HCT116 (cell line): Measurements from ENCODE around the gene SYNE1.

Source experiments
- ATF3 ChIP-seq: IDR thresholded peaks from 2 replicates; pipeline ENCODE4 v1.6.1; 2012
- CBX3 ChIP-seq: IDR thresholded peaks from 2 replicates; pipeline ENCODE4 v1.6.1; 2012; ENCODE audit warnings: low read depth
- CEBPB ChIP-seq: IDR thresholded peaks from 2 replicates; pipeline ENCODE4 v1.6.1; 2012; ENCODE audit warnings: low read depth
- CTCF ChIP-seq, 3 experiments: fragments of 200-600 bp in 1 of 3; sonication (generic) in 1 of 3; IDR thresholded peaks in 2 of 3; conservative IDR thresholded peaks in 1 of 3; 2 replicates each; pipeline ENCODE4 v1.5.1; 2012 to 2017; ENCODE audit warnings: low read depth in 2 of 3, low read length in 2 of 3, antibody characterized with exemption in 1 of 3, borderline replicate concordance in 1 of 3, control low read depth in 1 of 3, mild to moderate bottlenecking in 1 of 3, mixed read lengths in 1 of 3, mixed run types in 1 of 3, moderate library complexity in 1 of 3; ENCODE audit not compliant: insufficient read depth in 1 of 3
- EGR1 ChIP-seq: IDR thresholded peaks from 2 replicates; pipeline ENCODE4 v1.6.1; 2012; ENCODE audit warnings: low read depth
- MAX ChIP-seq: IDR thresholded peaks from 2 replicates; pipeline ENCODE4 v1.6.1; 2012
- POLR2AphosphoS5 ChIP-seq: IDR thresholded peaks from 2 replicates; pipeline ENCODE4 v1.6.1; 2011; ENCODE audit warnings: mild to moderate bottlenecking, low read depth, low read length, moderate library complexity
- REST ChIP-seq: IDR thresholded peaks from 2 replicates; pipeline ENCODE4 v1.6.1; 2012; ENCODE audit warnings: low read depth
- SP1 ChIP-seq: IDR thresholded peaks from 2 replicates; pipeline ENCODE4 v1.6.1; 2012; ENCODE audit warnings: low read depth
- SRF ChIP-seq: IDR thresholded peaks from 2 replicates; pipeline ENCODE4 v1.6.1; 2012; ENCODE audit warnings: low read depth
- ZBTB33 ChIP-seq: IDR thresholded peaks from 2 replicates; pipeline ENCODE4 v1.6.1; 2011; ENCODE audit warnings: mild to moderate bottlenecking, low read length, moderate library complexity; ENCODE audit not compliant: insufficient replicate concordance; ENCODE audit errors: extremely low read depth
- ZNF274 ChIP-seq: fragments of 200-500 bp; sonication (Bioruptor generic); IDR thresholded peaks from 2 replicates; pipeline ENCODE4 v1.6.1; 2014; ENCODE audit warnings: mild to moderate bottlenecking, low read depth, low read length, inconsistent platforms

GRCh38 chr6:152173321-152173720, 463.8 kb downstream of the SYNE1 start:
- TF ChIP-seq CTCF (IDR thresholded peaks at IDR 0.05 in 2 of 3, conservative IDR thresholded peaks at IDR 0.05 in 1 of 3; ENCODE audit: borderline replicate concordance in 1 of 3, insufficient read depth in 1 of 3, low read depth in 2 of 3, low read length in 2 of 3) (no peak), ZNF274 (no peak), MAX (no peak), CEBPB (no peak), CBX3 (no peak), ZBTB33 (no peak), ATF3 (no peak), REST (no peak), SP1 (no peak), SRF (no peak), POLR2AphosphoS5 (no peak), EGR1 (no peak)
